Neuron (in vitro differentiated cells): ENCODE results near the gene CNPPD1.

Experiments used
- H2AFZ ChIP-seq: one replicate; pipeline ENCODE4 v1.6.1; 2013; ENCODE audit warnings: low read depth, mild to moderate bottlenecking, inconsistent platforms, low read length, moderate library complexity
- H3K27me3 ChIP-seq: one replicate; pipeline ENCODE4 v1.6.1; 2013; ENCODE audit warnings: low read length; ENCODE audit not compliant: insufficient read depth
- H3K36me3 ChIP-seq: one replicate; pipeline ENCODE4 v1.6.1; 2013; ENCODE audit warnings: low read length; ENCODE audit not compliant: insufficient read depth
- H3K4me1 ChIP-seq: one replicate; pipeline ENCODE4 v1.6.1; 2013; ENCODE audit warnings: low read length; ENCODE audit not compliant: insufficient read depth
- H3K4me3 ChIP-seq: 2 replicates; pipeline ENCODE4 v1.5.1; 2013; ENCODE audit warnings: mild to moderate bottlenecking, low read length, moderate library complexity
- H3K9me3 ChIP-seq: one replicate; pipeline ENCODE4 v1.6.1; 2013; ENCODE audit warnings: low read length

Gene CNPPD1

DNA sequence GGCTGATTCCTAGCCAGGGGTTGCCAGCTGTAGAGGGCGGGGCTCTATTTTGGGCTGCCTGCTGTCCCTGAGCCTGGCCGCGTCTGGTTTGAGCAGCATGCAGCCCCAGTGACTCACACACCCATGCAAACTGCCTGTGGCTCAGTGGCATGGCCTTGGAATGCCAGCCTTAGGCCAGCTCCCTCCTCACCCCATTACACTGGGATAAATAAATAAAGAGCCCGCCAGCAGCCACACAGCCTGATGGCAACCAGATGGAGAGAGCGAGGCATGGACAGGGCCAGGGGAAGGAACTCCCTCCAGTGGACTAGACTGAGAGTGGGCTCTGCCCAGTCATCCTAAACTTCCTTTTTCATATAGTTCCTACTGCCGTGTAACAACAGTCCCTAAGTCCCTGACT lies 34.4 kb downstream of the CNPPD1 start:
- Histone ChIP-seq H3K4me3 (no peak overlapping the region), H3K4me1 (no peaks in the 10 kb centered on the region), H3K27me3 (no peaks in the 10 kb centered on the region), H3K9me3 (no peaks in the 10 kb centered on the region), H2AFZ (no peak overlapping the region), H3K36me3 (peaks cover 44% of the 10 kb centered on the region)

GRCh38 chr2:219140722-219141121 lies 36.0 kb downstream of the CNPPD1 start:
- H2AFZ ChIP-seq, result no peak overlapping the region
- H3K4me1 ChIP-seq, result no peaks in the 10 kb centered on the region
- H3K9me3 ChIP-seq, result no peaks in the 10 kb centered on the region
- H3K27me3 ChIP-seq, result no peaks in the 10 kb centered on the region
- H3K36me3 ChIP-seq, result peaks cover 30% of the 10 kb centered on the region
- no peak overlapping the region for H3K4me3 ChIP-seq

GRCh38 chr2:219133976-219134375 lies 42.7 kb downstream of the CNPPD1 start:
- H3K36me3 ChIP-seq, result no peaks in the 10 kb centered on the region
- H3K4me1 ChIP-seq, result no peaks in the 10 kb centered on the region
- no peak overlapping the region for H2AFZ ChIP-seq
- no peaks in the 10 kb centered on the region for H3K27me3 ChIP-seq
- H3K9me3 ChIP-seq, result no peaks in the 10 kb centered on the region
- H3K4me3 ChIP-seq, result no peak overlapping the region

GRCh38 chr2:219131744-219132143 lies 45.0 kb downstream of the CNPPD1 start:
- Histone ChIP-seq H3K27me3 (no peaks in the 10 kb centered on the region), H3K4me3 (no peak overlapping the region), H2AFZ (no peak overlapping the region), H3K9me3 (no peaks in the 10 kb centered on the region), H3K4me1 (no peaks in the 10 kb centered on the region), H3K36me3 (no peaks in the 10 kb centered on the region)

DNA sequence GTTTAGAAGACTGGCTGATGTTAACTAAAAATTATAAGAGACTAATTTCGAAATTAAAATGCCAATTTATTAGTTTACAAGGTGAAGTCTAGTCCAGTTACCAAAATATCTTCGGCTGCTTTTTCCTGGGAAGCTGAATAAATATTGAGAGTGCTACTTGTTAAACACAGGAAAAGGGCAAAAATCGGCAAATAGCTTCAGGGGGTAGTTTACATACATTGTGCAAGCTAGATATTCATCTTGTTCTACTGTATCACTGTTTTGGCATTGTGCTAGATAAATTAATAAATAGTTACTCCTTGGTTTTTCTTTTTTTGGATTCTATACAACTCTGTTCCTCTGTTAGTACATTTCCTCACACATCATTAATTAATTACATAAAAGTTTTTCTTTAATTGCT lies 45.4 kb downstream of the CNPPD1 start:
- Histone ChIP-seq H3K4me1 (no peaks in the 10 kb centered on the region), H3K4me3 (no peak overlapping the region), H3K36me3 (no peaks in the 10 kb centered on the region), H3K9me3 (no peaks in the 10 kb centered on the region), H3K27me3 (no peaks in the 10 kb centered on the region), H2AFZ (no peak overlapping the region)

- Histone ChIP-seq H3K27me3 (no peaks in the 10 kb centered on the region), H2AFZ (no peak overlapping the region), H3K9me3 (no peaks in the 10 kb centered on the region), H3K4me1 (no peaks in the 10 kb centered on the region), H3K36me3 (no peaks in the 10 kb centered on the region), H3K4me3 (no peak overlapping the region)
Observed at GRCh38 chr2:219129589-219129988, 47.1 kb downstream of the CNPPD1 start.

GRCh38 chr2:219128396-219128795 lies 48.3 kb downstream of the CNPPD1 start:
- Histone ChIP-seq H3K36me3 (no peaks in the 10 kb centered on the region), H3K4me1 (peaks cover under 1% of the 10 kb centered on the region), H3K9me3 (no peaks in the 10 kb centered on the region), H3K4me3 (no peak overlapping the region), H2AFZ (no peak overlapping the region), H3K27me3 (no peaks in the 10 kb centered on the region)

- H3K27me3 ChIP-seq, result no peaks in the 10 kb centered on the region
- H3K36me3 ChIP-seq, result no peaks in the 10 kb centered on the region
- peaks cover 12% of the 10 kb centered on the region for H3K4me1 ChIP-seq
- no peaks in the 10 kb centered on the region for H3K9me3 ChIP-seq
- no peak overlapping the region for H3K4me3 ChIP-seq
- H2AFZ ChIP-seq, result no peak overlapping the region
Observed at GRCh38 chr2:219127037-219127635, 49.6 kb downstream of the CNPPD1 start.

DNA sequence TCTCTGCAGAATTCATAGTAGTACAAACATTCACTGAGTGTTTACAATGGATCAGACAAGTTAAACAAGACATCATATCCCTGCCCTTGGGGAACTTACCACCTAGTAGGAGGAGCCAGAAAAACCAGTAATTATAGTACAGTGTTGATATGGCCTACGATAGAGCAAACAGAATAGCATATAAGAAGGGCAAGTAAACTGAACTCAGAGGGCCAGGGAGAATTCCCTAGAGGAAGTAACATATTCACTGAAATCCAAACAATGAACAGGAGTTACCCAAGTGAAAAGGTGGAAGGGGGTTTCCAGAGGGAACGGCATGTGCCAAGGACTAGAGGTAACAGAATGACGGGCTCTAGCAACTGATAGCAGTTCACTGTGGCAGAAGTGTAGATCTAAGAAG lies 50.2 kb downstream of the CNPPD1 start:
- H2AFZ ChIP-seq, result no peak overlapping the region
- no peak overlapping the region for H3K4me3 ChIP-seq
- peaks cover 12% of the 10 kb centered on the region for H3K4me1 ChIP-seq
- H3K27me3 ChIP-seq, result no peaks in the 10 kb centered on the region
- no peaks in the 10 kb centered on the region for H3K9me3 ChIP-seq
- no peaks in the 10 kb centered on the region for H3K36me3 ChIP-seq

DNA sequence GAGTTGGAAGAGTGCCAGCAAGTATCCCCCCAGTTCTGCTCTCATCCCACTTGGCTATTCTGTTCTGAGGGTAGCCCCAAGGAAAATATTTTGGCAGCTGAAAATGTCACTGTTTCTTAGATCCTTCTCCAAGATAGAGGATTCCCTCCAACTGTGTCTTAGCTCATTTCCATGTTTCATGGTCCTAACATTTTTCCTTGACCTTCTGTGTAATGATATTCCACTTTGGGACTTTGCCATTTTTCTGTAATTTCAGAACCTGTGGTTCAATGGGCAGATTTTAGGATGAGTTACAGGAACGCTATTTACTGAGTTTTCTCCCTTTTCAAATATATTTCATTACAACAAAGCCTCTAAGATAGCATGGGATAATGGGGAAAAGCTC lies 50.8 kb downstream of the CNPPD1 start:
- H3K4me3 ChIP-seq, result no peak overlapping the region
- H2AFZ ChIP-seq, result no peak overlapping the region
- no peaks in the 10 kb centered on the region for H3K36me3 ChIP-seq
- H3K27me3 ChIP-seq, result no peaks in the 10 kb centered on the region
- peaks cover 12% of the 10 kb centered on the region for H3K4me1 ChIP-seq
- no peaks in the 10 kb centered on the region for H3K9me3 ChIP-seq

DNA sequence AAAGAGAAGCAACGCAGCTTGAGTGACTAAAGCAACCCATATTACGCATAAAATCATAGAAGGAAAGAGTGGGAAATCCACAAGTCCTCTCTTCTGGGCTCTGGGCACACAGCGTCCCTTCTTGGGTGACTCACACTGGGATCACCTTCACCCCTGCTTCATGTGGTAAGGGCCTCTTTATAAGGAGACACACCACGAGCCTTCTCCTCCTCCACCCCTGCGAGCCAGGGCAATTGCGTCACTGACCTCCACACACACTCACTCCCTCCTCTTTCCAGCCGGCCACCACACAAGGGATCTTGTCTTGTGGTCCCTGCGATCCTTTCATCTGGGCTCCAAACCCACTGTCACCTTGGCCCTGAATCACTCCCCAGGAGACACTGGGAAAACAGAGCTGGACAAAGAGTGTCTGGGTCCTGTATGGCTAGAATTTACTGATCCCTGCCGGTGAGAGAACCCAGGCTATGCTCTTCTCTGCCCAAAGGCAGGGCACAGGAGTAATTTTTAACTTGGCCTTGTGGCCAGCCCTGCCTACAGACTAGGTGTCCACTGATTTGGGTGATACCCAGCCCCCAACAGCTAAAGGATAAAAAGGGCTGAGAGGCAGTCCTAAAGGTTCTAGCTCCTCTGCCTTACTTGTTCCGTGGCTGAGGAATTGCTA lies 51.4 kb downstream of the CNPPD1 start:
- H3K9me3 ChIP-seq, result no peaks in the 10 kb centered on the region
- H3K27me3 ChIP-seq, result no peaks in the 10 kb centered on the region
- H3K4me1 ChIP-seq, result peaks cover 12% of the 10 kb centered on the region
- H2AFZ ChIP-seq, result no peak overlapping the region
- H3K4me3 ChIP-seq, result no peak overlapping the region
- H3K36me3 ChIP-seq, result no peaks in the 10 kb centered on the region

GRCh38 chr2:219124381-219125110 lies 52.2 kb downstream of the CNPPD1 start:
- Histone ChIP-seq H3K36me3 (no peaks in the 10 kb centered on the region), H3K4me1 (peaks cover 12% of the 10 kb centered on the region), H2AFZ (no peak overlapping the region), H3K27me3 (no peaks in the 10 kb centered on the region), H3K4me3 (no peak overlapping the region), H3K9me3 (no peaks in the 10 kb centered on the region)

DNA sequence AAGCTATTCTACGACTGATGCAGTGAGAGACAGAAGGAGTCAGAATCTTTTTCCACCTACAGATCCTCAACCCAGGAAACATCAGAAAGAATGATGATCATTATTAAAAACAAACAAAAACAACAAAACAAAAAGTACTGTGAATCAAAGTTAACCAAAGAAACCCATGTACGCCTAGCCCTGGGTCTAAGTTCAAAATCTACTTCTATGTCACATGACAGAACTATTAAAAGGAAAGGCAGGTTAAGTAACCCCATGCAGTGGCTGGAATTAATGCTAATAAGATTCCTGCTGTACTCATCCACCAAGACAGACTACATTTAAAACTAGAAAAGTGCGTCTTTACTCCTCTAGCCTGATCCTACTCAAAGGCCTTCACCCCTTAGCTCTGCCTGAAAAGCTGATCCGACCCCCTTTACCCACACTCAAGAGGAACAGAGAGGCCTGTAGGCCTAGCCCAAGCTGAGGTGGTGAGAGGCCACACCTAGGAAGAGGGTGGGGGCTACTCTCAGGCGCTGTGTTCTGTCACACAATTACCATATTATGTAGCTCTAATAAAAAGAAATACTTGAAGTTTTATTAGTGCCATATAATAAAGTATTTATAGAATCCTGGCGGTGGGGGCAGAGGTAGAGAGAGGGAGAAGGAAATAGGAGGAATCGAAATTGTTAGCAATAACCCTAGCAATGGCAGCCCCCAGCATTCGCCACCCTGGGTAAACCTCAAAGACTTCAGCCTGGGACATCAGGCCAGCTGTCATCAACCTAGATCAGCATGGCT lies 53.2 kb downstream of the CNPPD1 start:
- Histone ChIP-seq H3K9me3 (no peaks in the 10 kb centered on the region), H2AFZ (no peak overlapping the region), H3K4me1 (peaks cover 12% of the 10 kb centered on the region), H3K27me3 (no peaks in the 10 kb centered on the region), H3K4me3 (no peak overlapping the region), H3K36me3 (no peaks in the 10 kb centered on the region)
